Right hindlimb (tissue), 1 donor: Measurements from ENCODE around the gene LY6G6D.

Experiments
- DNase-seq: peaks from one replicate; pipeline ENCODE4 v3.0.0-alpha.2; 2018

LY6G6D gene

DNA sequence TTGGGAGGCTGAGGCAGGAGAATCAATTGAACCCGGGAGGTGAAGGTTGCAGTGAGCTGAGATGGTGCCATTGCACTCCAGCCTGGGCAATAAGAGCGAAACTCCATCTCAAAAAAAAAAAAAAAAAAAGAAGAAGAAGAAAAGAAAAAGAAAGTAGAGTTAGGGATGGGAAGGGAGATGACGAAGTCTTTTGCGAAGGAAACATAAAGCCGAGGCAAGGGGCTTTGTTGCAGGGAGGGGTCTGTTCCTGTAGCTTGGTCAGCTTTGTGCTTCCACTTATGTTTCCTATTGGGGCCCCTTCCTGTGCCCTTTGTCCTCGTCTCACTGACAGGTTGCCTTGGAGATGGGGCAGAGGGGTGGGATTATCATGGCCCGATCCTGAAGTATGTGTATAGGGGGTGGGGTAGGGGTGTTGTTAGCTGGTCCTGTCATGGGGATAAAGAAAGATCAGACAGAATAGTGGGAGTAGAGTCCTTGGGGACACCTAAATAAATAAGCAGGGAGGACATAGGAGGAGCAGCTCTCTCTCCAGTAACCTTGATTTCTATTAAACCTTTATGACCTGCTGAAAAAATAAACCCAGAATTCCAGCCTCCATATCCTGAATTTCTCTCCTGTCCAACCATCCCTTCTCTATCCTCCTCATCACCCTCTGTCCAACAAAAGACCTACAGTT lies 22.3 kb downstream of the LY6G6D start:
- DNase-seq = peak; percentile 52

DNA sequence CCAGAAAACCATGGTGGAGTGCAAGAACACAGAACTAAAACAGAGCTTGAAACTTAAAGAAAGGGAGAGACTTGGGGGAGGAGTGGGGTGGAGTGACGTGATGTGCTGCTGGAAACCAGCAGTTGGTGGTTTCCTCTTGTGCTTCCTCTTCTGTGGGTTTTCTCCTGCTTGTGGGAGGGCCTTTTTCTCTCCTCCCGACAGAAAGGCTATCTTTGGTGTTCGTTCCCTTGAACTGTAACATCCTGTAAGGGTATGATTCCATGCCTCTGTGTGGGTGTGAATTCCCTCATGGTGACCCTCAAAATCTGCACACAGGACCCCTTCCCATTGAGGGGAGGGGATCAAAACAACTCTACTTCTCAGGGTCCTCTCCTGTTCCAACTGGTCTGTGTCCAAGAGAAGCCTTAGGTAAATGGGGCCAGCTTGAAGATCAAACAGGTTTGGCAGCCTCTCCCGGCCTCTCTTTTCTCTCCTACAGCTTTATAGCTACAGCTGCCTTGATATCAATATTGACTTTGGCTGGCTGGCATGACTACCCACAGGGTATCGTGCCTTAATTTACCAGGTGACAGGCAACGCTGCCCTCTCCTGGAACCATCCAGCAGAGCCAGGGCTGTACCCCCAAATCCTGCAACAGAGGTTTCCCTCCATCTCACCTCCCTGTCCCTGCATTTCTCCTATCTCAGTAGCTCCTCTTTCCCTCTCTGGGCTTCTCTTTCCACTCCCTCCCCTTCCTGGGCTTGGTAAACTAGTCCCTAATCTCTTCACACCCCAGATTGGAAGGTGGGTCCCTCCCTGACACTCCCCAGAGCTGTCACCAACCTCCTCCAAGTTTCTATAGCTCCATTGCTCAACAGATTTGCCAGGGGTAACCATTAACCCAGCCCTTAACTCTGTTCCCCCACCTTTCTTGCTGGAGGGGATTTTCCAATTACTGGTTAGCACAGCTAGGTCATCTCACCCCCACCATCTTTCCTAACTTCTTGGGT lies 23.1 kb downstream of the LY6G6D start:
- peak; percentile 79 for DNase-seq

DNA sequence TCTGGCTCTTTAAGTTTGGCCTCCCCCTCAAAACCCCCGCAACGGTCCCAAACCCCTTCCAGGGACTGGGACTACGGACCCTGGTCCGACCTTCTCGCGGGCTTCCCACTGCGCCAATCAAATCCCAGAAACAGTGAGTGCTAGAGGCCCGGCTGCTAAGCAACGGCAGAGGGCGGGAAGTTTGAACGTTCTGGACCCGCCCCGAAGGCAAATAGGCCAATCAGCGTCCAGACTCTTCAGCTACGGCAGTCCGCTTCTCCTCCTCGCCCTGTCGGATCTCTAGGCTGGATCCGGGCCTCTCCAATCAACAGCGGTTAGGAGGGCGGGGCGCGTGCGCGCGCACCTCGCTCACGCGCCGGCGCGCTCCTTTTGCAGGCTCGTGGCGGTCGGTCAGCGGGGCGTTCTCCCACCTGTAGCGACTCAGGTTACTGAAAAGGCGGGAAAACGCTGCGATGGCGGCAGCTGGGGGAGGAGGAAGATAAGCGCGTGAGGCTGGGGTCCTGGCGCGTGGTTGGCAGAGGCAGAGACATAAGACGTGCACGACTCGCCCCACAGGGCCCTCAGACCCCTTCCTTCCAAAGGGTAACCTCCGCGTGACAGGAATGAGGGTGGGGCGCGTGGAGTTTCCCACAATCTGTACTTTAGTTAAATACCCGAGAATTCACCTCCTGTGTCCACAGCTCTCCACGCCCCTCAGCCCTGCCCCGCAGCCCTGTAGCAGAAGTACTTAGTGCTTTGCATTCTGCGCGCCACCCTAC lies 24.7 kb downstream of the LY6G6D start, which contains the start of gene MSH5:
Gene MSH5 (plus strand): TSS at position 367 of the 758 bp plus-strand sequence. CDS start 462 bp downstream, outside the sequence.
- peak; percentile 100 for DNase-seq

DNA sequence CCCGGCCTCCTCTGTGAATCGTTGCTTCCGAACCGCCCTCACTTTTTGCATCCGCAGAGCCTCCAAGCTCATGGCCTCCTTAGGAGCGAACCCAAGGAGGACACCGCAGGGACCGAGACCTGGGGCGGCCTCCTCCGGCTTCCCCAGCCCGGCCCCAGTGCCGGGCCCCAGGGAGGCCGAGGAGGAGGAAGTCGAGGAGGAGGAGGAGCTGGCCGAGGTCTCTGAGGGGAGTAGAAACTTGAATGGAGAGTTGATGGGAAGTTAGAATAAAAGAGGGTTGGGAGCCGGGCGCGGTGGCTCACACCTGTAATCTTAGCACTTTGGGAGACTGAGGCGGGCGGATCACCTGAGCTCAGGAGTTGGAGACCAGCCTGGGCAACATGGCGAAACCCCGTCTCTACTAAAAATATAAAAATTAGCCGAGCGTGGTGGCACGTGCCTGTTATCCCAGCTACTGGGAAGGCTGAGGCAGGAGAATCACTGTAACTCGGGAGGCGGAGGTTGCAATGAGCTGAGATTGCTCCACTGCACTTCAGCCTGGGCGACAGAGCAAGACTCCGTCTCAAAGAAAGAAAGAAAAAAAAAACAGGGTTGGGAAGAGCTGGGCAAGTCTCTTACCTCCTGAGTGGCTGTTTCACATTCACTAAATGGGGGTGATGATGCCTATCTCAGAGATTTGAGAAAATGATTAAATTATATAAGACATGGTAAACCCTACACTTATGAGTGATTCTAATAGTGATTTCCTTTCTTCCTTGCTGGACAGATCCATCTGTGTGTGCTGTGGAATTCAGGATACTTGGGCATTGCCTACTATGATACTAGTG lies 25.5 kb downstream of the LY6G6D start:
- DNase-seq = no peak

DNA sequence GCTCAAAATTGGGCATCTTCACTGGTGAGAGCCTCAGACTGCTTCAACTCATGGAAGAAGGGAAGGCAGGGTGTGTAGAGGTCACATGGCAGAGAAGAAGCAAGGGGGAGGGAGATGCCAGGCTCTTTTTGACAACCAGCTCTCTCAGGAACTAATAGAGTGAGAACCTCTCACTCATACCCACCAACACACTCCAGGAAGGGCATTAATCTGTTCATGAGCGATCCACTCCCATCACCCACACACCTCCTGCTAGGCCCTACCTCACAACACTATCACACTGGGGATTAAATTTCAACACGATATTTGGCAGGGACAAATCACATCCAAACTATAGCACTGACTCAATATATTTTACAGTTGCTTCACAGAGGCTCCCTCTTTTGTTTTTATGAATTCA lies 26.7 kb downstream of the LY6G6D start:
- no peak for DNase-seq

DNA sequence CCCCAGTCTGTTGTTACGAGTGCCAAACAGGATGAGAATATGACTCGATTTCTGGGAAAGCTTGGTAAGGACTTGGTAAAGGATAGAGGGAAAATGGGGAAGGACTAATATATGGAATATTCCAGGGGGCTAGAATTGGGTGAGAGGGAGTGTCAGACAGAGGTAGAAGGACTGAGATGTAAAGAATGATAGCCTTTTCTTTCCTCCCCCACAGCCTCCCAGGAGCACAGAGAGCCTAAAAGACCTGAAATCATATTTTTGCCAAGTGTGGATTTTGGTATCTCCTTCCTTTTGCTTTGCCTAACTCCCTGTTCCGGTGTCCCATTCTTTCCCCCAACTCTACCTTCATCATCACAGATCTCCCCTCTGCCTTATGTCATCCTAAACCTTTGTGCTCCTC lies 27.7 kb downstream of the LY6G6D start:
- no peak for DNase-seq

DNA sequence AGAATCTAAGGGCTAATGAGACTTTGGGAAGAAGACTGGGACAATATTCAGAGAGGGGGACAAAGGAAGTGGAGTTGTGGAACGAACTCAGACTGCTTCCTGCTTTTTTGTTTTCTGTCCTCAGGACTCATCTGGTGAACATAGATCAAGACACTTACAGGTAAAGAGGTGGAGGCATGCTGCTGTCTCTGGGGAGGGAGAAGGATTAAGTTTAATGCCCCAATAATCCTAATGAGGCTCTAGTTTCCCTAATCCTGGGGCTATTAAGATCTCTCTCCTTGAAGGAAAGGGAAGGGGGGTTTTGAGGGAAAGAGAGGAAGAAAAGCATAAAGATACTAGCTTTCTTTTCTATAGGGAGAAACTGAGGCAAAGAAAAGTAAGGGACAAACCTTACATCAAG lies 29.3 kb downstream of the LY6G6D start:
- no peak for DNase-seq

DNA sequence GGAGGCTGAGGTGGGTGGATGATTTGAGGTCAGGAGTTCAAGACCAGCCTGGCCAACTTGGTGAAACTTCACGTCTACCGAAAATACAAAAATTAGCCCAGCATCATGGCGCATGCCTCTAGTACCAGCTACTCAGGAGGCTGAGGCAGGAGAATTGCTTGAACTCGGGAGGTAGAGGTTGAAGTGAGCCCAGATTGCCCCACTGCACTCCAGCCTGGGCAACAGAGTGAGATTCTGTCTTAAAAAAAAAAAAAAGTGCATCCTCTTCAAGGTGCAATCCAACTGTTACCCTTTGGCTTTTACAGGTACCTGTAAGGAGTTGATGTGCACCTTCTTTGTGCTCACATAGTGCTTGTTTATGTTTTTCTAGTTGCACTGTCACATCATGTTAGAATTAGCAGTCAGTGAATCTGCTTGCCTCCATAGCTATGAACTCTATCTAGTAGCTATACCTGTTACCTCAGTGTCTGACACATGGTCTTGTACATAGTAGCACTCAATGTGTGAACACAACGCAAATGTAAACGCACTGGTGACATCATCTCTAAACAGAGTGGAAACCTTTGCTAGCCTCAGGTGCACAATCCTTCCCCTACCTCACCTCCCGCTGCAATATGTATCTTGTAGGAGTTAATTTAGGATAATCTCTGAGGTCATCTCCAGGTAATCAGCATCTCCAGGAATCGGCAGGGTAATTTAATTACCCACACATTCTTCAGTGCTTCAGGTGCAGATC lies 34.3 kb downstream of the LY6G6D start:
- no peak for DNase-seq

DNA sequence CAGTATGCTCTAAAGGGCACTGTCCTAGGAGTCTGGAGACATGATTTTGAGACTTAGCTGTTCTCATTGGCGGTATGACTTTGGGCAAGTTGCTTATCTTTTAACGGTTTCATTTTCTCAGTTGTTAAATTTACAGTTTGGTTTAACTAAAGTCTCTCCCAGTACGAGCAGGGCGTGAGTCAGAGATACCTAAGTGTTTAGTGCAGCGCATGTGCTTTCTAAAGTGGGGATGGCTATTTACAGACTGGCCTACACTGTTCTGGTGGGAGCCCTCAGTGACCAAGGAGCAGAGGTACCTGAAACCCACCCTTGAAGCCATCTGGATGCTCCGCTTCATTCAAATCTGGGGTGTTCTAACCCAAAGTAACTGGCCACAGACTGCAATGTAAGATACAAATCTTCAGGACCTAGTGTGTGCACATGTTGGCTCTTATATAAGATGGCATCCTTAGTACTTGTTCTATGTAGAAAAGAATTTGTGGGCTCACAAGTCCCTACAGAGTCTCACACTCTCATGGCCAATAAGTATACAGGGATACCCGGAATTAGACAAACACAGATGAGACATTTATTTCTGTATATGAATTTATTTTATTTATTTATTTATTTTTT lies 35.4 kb downstream of the LY6G6D start:
- DNase-seq = no peak

DNA sequence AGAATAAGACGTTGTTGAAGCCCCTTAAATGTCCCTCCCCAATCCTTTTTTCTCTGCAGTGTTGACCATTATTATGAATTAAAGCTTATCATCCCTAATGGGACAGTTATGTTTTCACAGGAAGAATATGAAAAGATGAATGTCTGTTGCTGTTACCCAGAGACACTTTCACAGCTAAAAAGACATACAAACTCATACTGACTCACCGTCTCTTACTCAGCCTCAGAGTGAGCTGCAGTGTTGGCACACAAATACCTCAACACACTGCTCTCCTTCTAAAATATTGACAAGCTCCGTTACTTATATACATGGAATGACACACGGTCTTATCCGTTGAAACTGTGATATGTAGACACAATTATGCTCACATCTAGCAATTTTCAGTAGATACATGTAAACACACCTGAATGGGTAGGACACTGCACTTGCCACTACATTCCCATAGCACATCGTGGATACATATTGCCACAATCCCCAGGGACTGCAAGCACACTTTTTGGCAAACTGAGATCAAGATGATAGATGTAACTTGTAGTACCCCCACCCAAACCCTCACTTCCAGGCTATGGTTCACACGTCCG lies 37.7 kb downstream of the LY6G6D start:
- no peak for DNase-seq

DNA sequence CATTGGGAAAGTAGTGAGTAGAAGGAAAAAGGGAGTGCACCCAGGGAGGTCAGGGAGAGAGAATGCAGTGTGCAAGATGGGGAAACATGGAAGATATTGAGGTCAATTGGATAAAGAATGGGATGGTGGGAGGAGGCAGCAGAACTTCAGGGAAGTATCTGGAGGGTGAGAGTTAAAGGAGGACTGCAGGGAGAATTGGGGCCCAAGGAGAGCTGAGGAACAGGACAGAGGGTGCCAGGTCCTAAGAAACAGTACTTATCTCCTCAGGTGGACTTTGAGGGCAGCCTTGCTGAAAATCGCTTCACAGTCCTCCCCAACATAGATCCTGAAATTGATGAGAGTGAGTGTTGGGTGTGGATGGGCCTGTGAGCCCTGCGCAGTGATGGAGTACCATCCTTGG lies 43.1 kb downstream of the LY6G6D start:
- no peak for DNase-seq

DNA sequence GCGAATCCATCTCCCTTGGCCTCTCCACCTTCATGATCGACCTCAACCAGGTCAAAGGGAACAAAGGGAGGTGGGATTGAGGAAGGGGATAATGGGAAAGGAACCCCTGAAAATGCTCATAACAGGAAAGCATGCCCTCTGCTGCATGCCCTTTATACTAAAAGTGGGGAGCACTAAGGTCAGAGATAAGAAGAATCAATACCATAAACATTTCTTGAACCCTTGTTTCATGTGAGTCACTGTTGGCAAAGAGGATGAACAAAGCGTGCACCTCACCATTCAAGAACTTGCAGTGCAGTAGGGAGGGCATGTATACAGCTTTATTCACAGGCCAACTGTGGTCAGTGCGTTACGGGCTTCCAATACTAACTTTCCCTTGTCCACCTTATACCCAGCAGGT lies 45.6 kb downstream of the LY6G6D start:
- no peak for DNase-seq

DNA sequence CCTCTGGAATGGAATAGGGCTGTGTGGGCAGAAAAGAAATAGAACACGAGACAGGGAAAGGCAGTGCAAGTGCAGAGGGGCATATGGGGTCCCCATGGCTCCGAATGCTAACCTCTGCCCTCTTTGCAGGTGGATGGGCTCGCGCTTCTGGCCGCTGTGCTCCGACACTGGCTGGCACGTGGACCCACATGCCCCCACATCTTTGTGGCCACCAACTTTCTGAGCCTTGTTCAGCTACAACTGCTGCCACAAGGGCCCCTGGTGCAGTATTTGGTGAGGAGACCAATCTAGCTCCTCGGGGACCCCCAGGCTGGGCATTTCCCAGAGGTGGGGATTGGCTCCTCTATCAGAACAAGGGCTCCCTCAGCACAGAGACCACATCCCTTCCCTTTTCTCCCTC lies 46.2 kb downstream of the LY6G6D start:
- DNase-seq = no peak

DNA sequence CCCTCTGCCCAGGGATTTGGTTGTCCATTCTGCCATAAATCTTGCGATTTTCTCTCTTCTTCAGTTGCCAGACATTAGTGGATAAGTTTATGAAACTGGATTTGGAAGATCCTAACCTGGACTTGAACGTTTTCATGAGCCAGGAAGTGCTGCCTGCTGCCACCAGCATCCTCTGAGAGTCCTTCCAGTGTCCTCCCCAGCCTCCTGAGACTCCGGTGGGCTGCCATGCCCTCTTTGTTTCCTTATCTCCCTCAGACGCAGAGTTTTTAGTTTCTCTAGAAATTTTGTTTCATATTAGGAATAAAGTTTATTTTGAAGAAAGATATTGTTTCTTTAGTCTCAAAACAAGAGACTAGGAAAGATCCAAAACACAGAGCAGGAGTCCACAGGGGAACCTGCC lies 47.2 kb downstream of the LY6G6D start, which contains the start of gene SAPCD1:
Gene SAPCD1 (plus strand): TSS at position 301 of the 400 bp plus-strand sequence. CDS start 399 bp downstream, outside the sequence.
- DNase-seq = no peak

DNA sequence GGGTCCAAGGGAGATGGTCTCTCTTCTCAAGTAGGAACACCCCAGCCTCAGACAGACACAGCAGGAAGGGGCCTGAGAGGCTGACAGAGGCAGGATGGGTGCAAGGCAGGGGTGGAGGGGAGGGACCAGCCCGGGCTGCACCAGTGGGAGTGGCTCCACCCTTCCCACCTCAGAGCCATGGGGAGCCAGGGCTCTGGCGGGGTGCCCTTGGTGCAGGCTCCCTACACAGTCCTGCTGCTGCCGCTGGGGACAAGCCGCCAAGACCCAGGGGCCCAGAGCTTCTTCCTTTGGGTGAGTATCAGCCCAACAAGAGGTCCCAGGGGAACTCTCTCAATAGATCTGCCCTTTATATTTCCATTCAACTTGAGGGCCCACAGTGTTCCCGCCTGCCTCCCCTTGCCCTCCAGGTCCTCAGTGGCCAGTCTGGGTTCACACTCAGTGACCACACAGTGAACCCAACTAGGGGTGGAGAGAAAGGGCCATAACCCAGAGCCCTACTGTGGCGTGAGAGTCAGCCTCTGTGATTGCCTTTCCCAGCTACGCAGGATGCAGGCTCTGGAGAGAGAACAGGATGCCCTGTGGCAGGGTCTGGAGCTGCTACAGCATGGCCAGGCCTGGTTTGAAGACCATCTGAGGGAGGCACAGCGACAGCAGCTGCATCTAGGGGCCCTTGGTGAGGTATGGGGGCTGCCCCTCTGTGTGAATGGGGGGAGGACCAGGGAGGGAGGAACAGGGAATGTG lies 47.9 kb downstream of the LY6G6D start:
- no peak for DNase-seq

DNA sequence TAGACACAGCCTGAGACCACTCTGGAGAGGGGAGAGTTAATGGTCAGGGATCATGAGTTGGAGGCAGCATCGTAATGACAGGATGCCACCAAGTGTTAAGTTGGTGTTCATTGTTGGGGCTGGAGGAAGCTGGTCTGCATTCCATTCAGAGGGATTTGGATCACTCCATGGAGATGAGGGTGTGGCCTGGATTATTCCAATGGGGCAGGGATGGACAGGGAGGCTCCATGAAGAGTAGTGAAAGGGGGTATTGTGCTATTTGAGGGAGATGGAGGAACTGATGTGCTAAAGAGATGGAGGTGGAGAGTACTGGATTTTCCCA lies 48.4 kb downstream of the LY6G6D start:
- DNase-seq = no peak

DNA sequence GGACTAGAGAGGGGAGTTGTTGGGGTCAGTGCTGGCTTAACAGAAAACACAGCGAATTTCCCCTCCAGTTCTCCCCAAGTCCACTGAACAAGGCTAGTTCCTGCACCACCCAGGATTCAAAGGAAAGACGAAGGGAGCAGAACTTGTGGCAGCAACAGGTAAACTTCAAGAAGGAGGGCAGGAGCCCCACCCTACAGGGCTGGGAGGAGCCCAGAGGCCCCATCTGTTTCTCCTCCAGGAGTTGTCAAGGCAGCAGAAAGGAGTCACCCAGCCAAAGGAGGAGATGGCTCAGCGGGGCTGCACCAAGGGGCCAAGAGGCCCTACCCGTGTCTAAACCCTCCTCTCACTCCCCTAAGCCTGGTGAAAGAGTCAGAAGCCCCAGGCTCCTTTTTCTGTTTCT lies 49.0 kb downstream of the LY6G6D start:
- no peak for DNase-seq

DNA sequence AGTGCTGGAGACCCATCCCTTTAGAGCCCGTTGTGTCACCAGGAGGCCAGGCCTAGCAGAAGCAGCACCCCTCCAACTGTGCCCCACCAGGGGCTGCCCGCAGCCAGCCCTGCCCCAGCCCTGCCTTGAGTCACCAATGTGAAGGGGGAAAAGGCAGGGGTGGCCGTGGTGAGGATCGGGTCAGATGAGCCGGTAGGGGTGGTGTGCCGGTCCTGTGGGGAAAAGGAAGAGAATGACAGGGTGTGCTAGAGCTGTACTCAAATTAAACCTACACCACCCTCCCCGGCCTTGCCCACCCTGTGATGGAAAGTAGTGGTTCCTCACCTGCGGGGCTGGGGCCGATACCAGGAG lies 50.4 kb downstream of the LY6G6D start:
- no peak for DNase-seq

DNA sequence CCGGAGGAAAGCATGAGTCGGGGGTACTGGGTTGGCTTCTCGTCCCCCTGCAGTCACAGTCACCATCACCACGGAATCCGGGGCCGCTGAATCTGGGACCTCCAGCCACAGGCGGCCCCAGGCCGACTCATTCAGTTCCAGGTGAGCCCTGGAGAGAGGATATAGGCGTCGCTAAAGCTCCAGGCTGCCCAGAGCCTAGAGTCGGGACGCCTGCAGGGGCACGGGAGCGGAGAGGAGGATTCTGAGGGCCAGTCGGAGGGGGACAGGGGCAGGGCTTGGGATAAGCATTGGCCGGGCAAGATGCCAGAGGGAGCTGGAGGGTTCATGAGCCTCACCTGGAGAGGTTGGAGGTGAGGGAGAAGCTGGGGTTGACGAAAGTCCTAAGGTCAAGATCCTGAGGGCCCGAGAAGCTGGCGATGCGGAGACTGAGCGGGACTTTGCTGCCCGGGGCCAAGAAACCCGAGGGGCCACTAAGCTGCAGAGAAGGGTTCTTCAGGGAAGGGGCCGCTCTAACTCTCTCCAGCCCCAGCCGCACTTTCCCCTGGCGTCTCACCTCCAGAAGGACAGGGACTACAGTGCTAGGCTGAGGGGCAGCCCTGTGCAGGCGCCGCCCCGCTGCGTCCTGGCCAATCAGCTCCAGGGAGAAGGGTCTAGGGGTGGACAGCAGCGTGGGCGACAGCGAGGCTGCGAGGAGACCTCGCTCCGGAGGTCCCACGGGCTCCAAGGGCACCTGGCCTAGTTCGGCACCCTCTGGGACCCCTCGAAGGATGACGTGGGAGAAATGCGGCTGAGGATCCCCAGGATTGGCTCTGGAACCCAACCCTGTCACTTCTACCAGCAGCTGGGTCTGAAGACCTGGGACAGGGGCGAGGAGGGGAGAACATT lies 51.0 kb downstream of the LY6G6D start:
- DNase-seq = no peak
